Measurements from ENCODE around the gene EEIG1.

EEIG1 gene

GRCh38 chr9:127958728-127959127 lies 22.1 kb downstream of the EEIG1 start:
- no peak overlapping the region for H2AFZ ChIP-seq (ENCODE audit: low read depth, low read length, severe bottlenecking)
- H4K20me1 ChIP-seq (ENCODE audit: low read depth, low read length), result peaks cover 29% of the 10 kb centered on the region; the same call in 1 of the 2 replicates
- H3F3A ChIP-seq (ENCODE audit: insufficient read depth), result peaks cover 8% of the 10 kb centered on the region; the same call in 1 of the 2 replicates
- H3K4me2 ChIP-seq (ENCODE audit: low read depth, low read length, poor library complexity, severe bottlenecking), result no peak overlapping the region
- TF ChIP-seq EZH2phosphoT487 (conservative IDR thresholded peaks at IDR 0.05; ENCODE audit: low read length) (no peak), CTCF (IDR thresholded peaks at IDR 0.05; ENCODE audit: insufficient read depth, low read length, poor library complexity, severe bottlenecking) (no peak)
- H3K27ac ChIP-seq (ENCODE audit: low read depth, low read length), result no peak overlapping the region
- H3K79me2 ChIP-seq (ENCODE audit: insufficient read depth, low read length), result peaks cover 100% of the 10 kb centered on the region
- no peaks in the 10 kb centered on the region for H3K27me3 ChIP-seq (ENCODE audit: low read length)
- H3K9me3 ChIP-seq (ENCODE audit: insufficient read depth, low read length), result no peaks in the 10 kb centered on the region
- peaks cover 6% of the 10 kb centered on the region; the same call in 1 of the 2 replicates for H3K36me3 ChIP-seq (ENCODE audit: low read length)
- H3K4me3 ChIP-seq (ENCODE audit: insufficient read depth, low read length, poor library complexity, severe bottlenecking), result no peak overlapping the region
- no peaks in the 10 kb centered on the region for H3K9me2 ChIP-seq (replicated peaks; ENCODE audit: insufficient read depth, low read length)
- H3K9ac ChIP-seq (ENCODE audit: low read length), result no peak overlapping the region

GRCh38 chr9:127955294-127956015 lies 25.3 kb downstream of the EEIG1 start:
- Histone ChIP-seq H3K9me2 (replicated peaks; ENCODE audit: insufficient read depth, low read length) (no peaks in the 10 kb centered on the region), H3F3A (ENCODE audit: insufficient read depth) (peaks cover 8% of the 10 kb centered on the region; the same call in 1 of the 2 replicates), H3K4me3 (ENCODE audit: insufficient read depth, low read length, poor library complexity, severe bottlenecking) (no peak overlapping the region), H3K27me3 (ENCODE audit: low read length) (no peaks in the 10 kb centered on the region), H3K27ac (ENCODE audit: low read depth, low read length) (no peak overlapping the region; the same call in 1 of the 2 replicates), H3K9me3 (ENCODE audit: insufficient read depth, low read length) (no peaks in the 10 kb centered on the region), H2AFZ (ENCODE audit: low read depth, low read length, severe bottlenecking) (no peak overlapping the region), H4K20me1 (ENCODE audit: low read depth, low read length) (peaks cover 21% of the 10 kb centered on the region; the same call in 1 of the 2 replicates), H3K9ac (ENCODE audit: low read length) (no peak overlapping the region; the same call in 1 of the 2 replicates), H3K36me3 (ENCODE audit: low read length) (peaks cover 6% of the 10 kb centered on the region; the same call in 1 of the 2 replicates), H3K79me2 (ENCODE audit: insufficient read depth, low read length) (peaks cover 98% of the 10 kb centered on the region), H3K4me2 (ENCODE audit: low read depth, low read length, poor library complexity, severe bottlenecking) (peak overlapping the region; percentile 7)
- TF ChIP-seq CTCF (IDR thresholded peaks at IDR 0.05; ENCODE audit: insufficient read depth, low read length, poor library complexity, severe bottlenecking) (peak; percentile 65), EZH2phosphoT487 (conservative IDR thresholded peaks at IDR 0.05; ENCODE audit: low read length) (no peak)

GRCh38 chr9:127954831-127955293 lies 25.9 kb downstream of the EEIG1 start:
- Histone ChIP-seq H3F3A (ENCODE audit: insufficient read depth) (peaks cover 8% of the 10 kb centered on the region; the same call in 1 of the 2 replicates), H3K27me3 (ENCODE audit: low read length) (no peaks in the 10 kb centered on the region), H3K4me3 (ENCODE audit: insufficient read depth, low read length, poor library complexity, severe bottlenecking) (no peak overlapping the region), H4K20me1 (ENCODE audit: low read depth, low read length) (peaks cover 21% of the 10 kb centered on the region; the same call in 1 of the 2 replicates), H3K9me2 (replicated peaks; ENCODE audit: insufficient read depth, low read length) (no peaks in the 10 kb centered on the region), H2AFZ (ENCODE audit: low read depth, low read length, severe bottlenecking) (no peak overlapping the region), H3K27ac (ENCODE audit: low read depth, low read length) (no peak overlapping the region), H3K4me2 (ENCODE audit: low read depth, low read length, poor library complexity, severe bottlenecking) (no peak overlapping the region), H3K9me3 (ENCODE audit: insufficient read depth, low read length) (no peaks in the 10 kb centered on the region), H3K79me2 (ENCODE audit: insufficient read depth, low read length) (peaks cover 98% of the 10 kb centered on the region), H3K9ac (ENCODE audit: low read length) (no peak overlapping the region), H3K36me3 (ENCODE audit: low read length) (peaks cover 6% of the 10 kb centered on the region; the same call in 1 of the 2 replicates)
- TF ChIP-seq CTCF (IDR thresholded peaks at IDR 0.05; ENCODE audit: insufficient read depth, low read length, poor library complexity, severe bottlenecking) (no peak), EZH2phosphoT487 (conservative IDR thresholded peaks at IDR 0.05; ENCODE audit: low read length) (no peak)

All from SU-DHL-6 (cell line).